ENCODE results near the gene IFT81. TPM values are rescaled to one million over a fixed set of nuclear protein-coding genes. Genes with fewer than 3 reads are reported as not detected.
"Not testable (repeated sequence)": the region's sequence is repeated elsewhere in the genome, so short reads cannot be mapped to it uniquely, and the experiment has no call there.

Gene IFT81
- total RNA-seq, 1 donor from 2014 or later, result 13.1 TPM

GRCh38 chr12:110227138-110227537, 103.0 kb downstream of the IFT81 start:
- no peak for TF ChIP-seq CTCF (IDR thresholded peaks at IDR 0.05)
- H3K27ac Mint-ChIP-seq (ENCODE audit: unreplicated experiment), result no peak overlapping the region
- H3K9me3 Mint-ChIP-seq (ENCODE audit: unreplicated experiment), result no peaks in the 10 kb centered on the region
- no peak overlapping the region for H3K4me3 Mint-ChIP-seq (ENCODE audit: unreplicated experiment)
- peaks cover 4% of the 10 kb centered on the region for H3K36me3 Mint-ChIP-seq (ENCODE audit: unreplicated experiment)
- H3K27me3 Mint-ChIP-seq (ENCODE audit: unreplicated experiment), result no peaks in the 10 kb centered on the region
- H3K4me1 Mint-ChIP-seq (ENCODE audit: unreplicated experiment), result peaks cover 30% of the 10 kb centered on the region
- DNase-seq (ENCODE audit: extremely low spot score, unreplicated experiment), result no peak

- not testable (repeated sequence) for H3K36me3 Mint-ChIP-seq (ENCODE audit: unreplicated experiment); H3K9me3 Mint-ChIP-seq (ENCODE audit: unreplicated experiment); H3K27me3 Mint-ChIP-seq (ENCODE audit: unreplicated experiment); H3K4me3 Mint-ChIP-seq (ENCODE audit: unreplicated experiment); DNase-seq (ENCODE audit: extremely low spot score, unreplicated experiment); H3K27ac Mint-ChIP-seq (ENCODE audit: unreplicated experiment)
- peaks cover 30% of the 10 kb centered on the region for H3K4me1 Mint-ChIP-seq (ENCODE audit: unreplicated experiment)
Measured at GRCh38 chr12:110228348-110228747, 104.2 kb downstream of the IFT81 start.

GRCh38 chr12:110228756-110229155, 104.6 kb downstream of the IFT81 start:
- TF ChIP-seq CTCF (IDR thresholded peaks at IDR 0.05), result no peak
- no peaks in the 10 kb centered on the region for H3K27me3 Mint-ChIP-seq (ENCODE audit: unreplicated experiment)
- H3K27ac Mint-ChIP-seq (ENCODE audit: unreplicated experiment), result no peak overlapping the region
- no peak for DNase-seq (ENCODE audit: extremely low spot score, unreplicated experiment)
- peaks cover 30% of the 10 kb centered on the region for H3K4me1 Mint-ChIP-seq (ENCODE audit: unreplicated experiment)
- H3K9me3 Mint-ChIP-seq (ENCODE audit: unreplicated experiment), result no peaks in the 10 kb centered on the region
- H3K36me3 Mint-ChIP-seq (ENCODE audit: unreplicated experiment), result peaks cover 4% of the 10 kb centered on the region
- H3K4me3 Mint-ChIP-seq (ENCODE audit: unreplicated experiment), result no peak overlapping the region

- no peak for DNase-seq (ENCODE audit: extremely low spot score, unreplicated experiment)
- H3K27me3 Mint-ChIP-seq (ENCODE audit: unreplicated experiment), result no peaks in the 10 kb centered on the region
- no peaks in the 10 kb centered on the region for H3K9me3 Mint-ChIP-seq (ENCODE audit: unreplicated experiment)
- H3K27ac Mint-ChIP-seq (ENCODE audit: unreplicated experiment), result no peak overlapping the region
- H3K4me3 Mint-ChIP-seq (ENCODE audit: unreplicated experiment), result no peak overlapping the region
- TF ChIP-seq CTCF (IDR thresholded peaks at IDR 0.05), result no peak
- H3K4me1 Mint-ChIP-seq (ENCODE audit: unreplicated experiment), result peaks cover 24% of the 10 kb centered on the region
- peaks cover 4% of the 10 kb centered on the region for H3K36me3 Mint-ChIP-seq (ENCODE audit: unreplicated experiment)
Measured at GRCh38 chr12:110229409-110229808, 105.3 kb downstream of the IFT81 start.

GRCh38 chr12:110230655-110231054, 106.5 kb downstream of the IFT81 start:
- Mint-ChIP-seq H3K27ac (ENCODE audit: unreplicated experiment) (peak overlapping the region; percentile 80), H3K4me1 (ENCODE audit: unreplicated experiment) (peaks cover 31% of the 10 kb centered on the region), H3K9me3 (ENCODE audit: unreplicated experiment) (no peaks in the 10 kb centered on the region), H3K4me3 (ENCODE audit: unreplicated experiment) (no peak overlapping the region), H3K36me3 (ENCODE audit: unreplicated experiment) (peaks cover 4% of the 10 kb centered on the region), H3K27me3 (ENCODE audit: unreplicated experiment) (no peaks in the 10 kb centered on the region)
- DNase-seq (ENCODE audit: extremely low spot score, unreplicated experiment), result no peak
- TF ChIP-seq CTCF (IDR thresholded peaks at IDR 0.05), result no peak
